HepG2 (cell line): Measurements from ENCODE around the gene SIRT7. TPM values are rescaled to one million over a fixed set of nuclear protein-coding genes. Genes with fewer than 3 reads are reported as not detected.

Experiments used
- AKAP8 ChIP-seq: sonication (generic); formaldehyde crosslinking; IDR thresholded peaks from 2 replicates; pipeline ENCODE4 v1.5.1; 2020; ENCODE audit warnings: mild to moderate bottlenecking, missing genetic modification reagents
- HOXA9 ChIP-seq: sonication (generic); formaldehyde crosslinking; IDR thresholded peaks from 2 replicates; pipeline ENCODE4 v1.8.1; 2022; ENCODE audit warnings: missing genetic modification reagents, mild to moderate bottlenecking, moderate library complexity, borderline replicate concordance
- KDM4B ChIP-seq: sonication (generic); formaldehyde crosslinking; IDR thresholded peaks from 2 replicates; pipeline ENCODE4 v1.4.0; 2020; ENCODE audit warnings: missing genetic modification reagents
- NFYC ChIP-seq: IDR thresholded peaks from 2 replicates; pipeline ENCODE4 v1.6.1; 2016; ENCODE audit warnings: missing genetic modification reagents, missing compliant biosample characterization
- PHF20 ChIP-seq: sonication (generic); formaldehyde crosslinking; IDR thresholded peaks from 2 replicates; pipeline ENCODE4 v1.5.0; 2020; ENCODE audit warnings: mild to moderate bottlenecking, missing genetic modification reagents
- RERE ChIP-seq: IDR thresholded peaks from 2 replicates; pipeline ENCODE4 v1.6.1; 2016; ENCODE audit warnings: low read depth, missing genetic modification reagents, missing compliant biosample characterization
- SP4 ChIP-seq: sonication (generic); formaldehyde crosslinking; IDR thresholded peaks from 2 replicates; pipeline ENCODE4 v1.8.1; 2023; ENCODE audit warnings: mild to moderate bottlenecking, missing genetic modification reagents
- TBP ChIP-seq: sonication (generic); formaldehyde crosslinking; IDR thresholded peaks from 2 replicates; pipeline ENCODE4 v1.5.0; 2020; ENCODE audit warnings: missing genetic modification reagents
- UBTF ChIP-seq: sonication (generic); formaldehyde crosslinking; IDR thresholded peaks from 2 replicates; pipeline ENCODE4 v1.4.0; 2020; ENCODE audit warnings: mild to moderate bottlenecking, missing genetic modification reagents
- ZBTB7A ChIP-seq: sonication (generic); formaldehyde crosslinking; IDR thresholded peaks from 2 replicates; pipeline ENCODE4 v1.8.0; 2022; ENCODE audit warnings: mild to moderate bottlenecking, missing genetic modification reagents
- ZNF143 ChIP-seq: sonication (generic); formaldehyde crosslinking; IDR thresholded peaks from 2 replicates; pipeline ENCODE4 v1.4.0; 2020; ENCODE audit warnings: missing genetic modification reagents
- ZNF253 ChIP-seq: sonication (generic); formaldehyde crosslinking; IDR thresholded peaks from 2 replicates; pipeline ENCODE4 v1.8.0; 2022; ENCODE audit warnings: mild to moderate bottlenecking, missing genetic modification reagents, borderline replicate concordance
- ZNF263 ChIP-seq: sonication (generic); formaldehyde crosslinking; IDR thresholded peaks from 2 replicates; pipeline ENCODE4 v1.4.0; 2020; ENCODE audit warnings: missing genetic modification reagents
- ZNF280D ChIP-seq: sonication (generic); formaldehyde crosslinking; IDR thresholded peaks from 2 replicates; pipeline ENCODE4 v1.5.1; 2020; ENCODE audit warnings: mild to moderate bottlenecking, missing genetic modification reagents
- ZNF34 ChIP-seq: sonication (generic); formaldehyde crosslinking; IDR thresholded peaks from 2 replicates; pipeline ENCODE4 v1.4.0; 2020; ENCODE audit warnings: mild to moderate bottlenecking, missing genetic modification reagents, borderline replicate concordance
- ZNF44 ChIP-seq: sonication (generic); formaldehyde crosslinking; IDR thresholded peaks from 2 replicates; pipeline ENCODE4 v1.5.1; 2020; ENCODE audit warnings: mild to moderate bottlenecking, missing genetic modification reagents
- ZNF563 ChIP-seq: sonication (generic); formaldehyde crosslinking; IDR thresholded peaks from 2 replicates; pipeline ENCODE4 v1.8.0; 2022; ENCODE audit warnings: mild to moderate bottlenecking, moderate library complexity, missing genetic modification reagents
- ZNF629 ChIP-seq: sonication (generic); formaldehyde crosslinking; conservative IDR thresholded peaks from 2 replicates; pipeline ENCODE4 v1.5.0; 2020; ENCODE audit warnings: missing genetic modification reagents
- polyA plus RNA-seq, 8 experiments: library from polyadenylated mRNA; depleted of rRNA in 3 of 8; stranded (reverse) in 7 of 8; unstranded in 1 of 8; fragments of >200 nt; fragmentation: Illumina TruSeq in 4 of 8; extraction: Trizol in 4 of 8; gene quantifications; 2 replicates each; pipeline versions ENCODE4 v1.2.1 to v1.2.3, GENCODE V29; 2011 to 2016; ENCODE audit warnings: low read depth in 4 of 8, missing spikeins in 1 of 8, mixed read lengths in 1 of 8; ENCODE audit not compliant: insufficient read depth in 1 of 8
- total RNA-seq, 5 experiments: library from RNA; depleted of rRNA; stranded (reverse); fragments of >200 nt; fragmentation: Illumina TruSeq; extraction: Trizol; gene quantifications; 2 replicates each; pipeline ENCODE4 v1.2.3, GENCODE V29; 2016; ENCODE audit warnings: low read depth in 1 of 5

Gene SIRT7
- total and polyA plus RNA-seq, 2 of the 13 experiments (the other 11 are each of a cell fraction or from before 2014, with no cell fraction given): 8.3 to 24.8 TPM

- TF ChIP-seq HOXA9 (CRISPR knock-in tag) (peak; percentile 16; the same call in 1 of the 2 replicates), KDM4B (CRISPR knock-in tag) (no peak), ZNF34 (peak; percentile 53; the same call in 1 of the 2 replicates), ZNF280D (CRISPR knock-in tag) (0 out of 2 replicates have a peak, but pooled peaks have one; percentile 9), TBP (no peak), ZNF629 (CRISPR knock-in tag) (0 out of 2 replicates have a peak, but pooled peaks have one; percentile 23), ZNF143 (0 out of 2 replicates have a peak, but pooled peaks have one; percentile 0), UBTF (CRISPR knock-in tag) (peak; percentile 37; the same call in 1 of the 2 replicates), SP4 (CRISPR knock-in tag) (peak; percentile 22; the same call in 1 of the 2 replicates), ZBTB7A (CRISPR knock-in tag) (0 out of 2 replicates have a peak, but pooled peaks have one; percentile 35), RERE (0 out of 2 replicates have a peak, but pooled peaks have one; percentile 57), NFYC (CRISPR knock-in tag) (no peak; the same call in 1 of the 2 replicates), ZNF44 (peak; percentile 87), ZNF563 (CRISPR knock-in tag) (peak; percentile 28; the same call in 1 of the 2 replicates), PHF20 (CRISPR knock-in tag) (no peak), ZNF253 (0 out of 2 replicates have a peak, but pooled peaks have one; percentile 12), AKAP8 (CRISPR knock-in tag) (peak; percentile 99), ZNF263 (CRISPR knock-in tag) (peak; percentile 16; the same call in 1 of the 2 replicates)
These were observed 50.6 kb downstream of the SIRT7 start (continued) for GRCh38 chr17:81867170-81867990.
